ENCODE results near the gene ZFPM1.
A peak's percentile ranks its signal among the peaks of the same experiment; 100 is the strongest.

The ZFPM1 gene

DNA sequence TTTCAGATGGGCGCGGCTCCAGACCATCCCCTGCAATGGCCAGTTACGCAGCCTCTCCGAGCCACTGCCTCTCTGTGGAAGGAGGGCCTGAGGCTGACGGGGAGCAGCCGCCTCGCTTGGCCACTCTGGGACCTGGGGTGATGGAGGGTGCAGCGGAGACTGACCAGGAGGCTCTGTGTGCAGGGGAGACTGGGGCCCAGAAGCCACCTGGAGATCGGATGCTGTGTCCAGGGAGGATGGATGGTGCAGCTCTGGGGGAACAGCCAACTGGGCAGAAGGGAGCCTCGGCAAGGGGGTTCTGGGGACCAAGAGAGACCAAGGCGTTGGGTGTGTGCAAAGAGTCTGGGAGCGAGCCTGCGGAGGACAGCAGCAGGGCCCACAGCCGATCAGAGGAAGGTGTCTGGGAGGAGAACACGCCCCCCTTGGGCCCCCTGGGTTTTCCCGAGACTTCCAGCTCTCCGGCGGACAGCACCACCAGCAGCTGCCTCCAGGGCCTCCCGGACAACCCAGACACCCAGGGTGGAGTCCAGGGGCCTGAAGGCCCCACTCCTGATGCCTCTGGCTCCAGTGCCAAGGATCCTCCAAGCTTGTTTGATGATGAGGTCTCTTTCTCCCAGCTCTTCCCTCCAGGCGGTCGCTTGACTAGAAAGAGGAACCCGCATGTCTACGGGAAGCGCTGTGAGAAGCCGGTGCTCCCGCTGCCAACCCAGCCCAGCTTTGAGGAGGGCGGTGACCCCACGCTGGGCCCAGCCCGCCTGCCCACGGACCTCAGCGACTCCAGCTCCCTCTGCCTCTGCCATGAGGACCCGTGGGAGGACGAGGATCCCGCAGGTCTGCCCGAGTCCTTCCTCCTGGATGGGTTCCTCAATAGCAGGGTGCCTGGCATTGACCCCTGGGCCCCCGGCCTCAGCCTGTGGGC lies 17.4 kb upstream of the ZFPM1 start:
- no peak for DNase-seq

DNA sequence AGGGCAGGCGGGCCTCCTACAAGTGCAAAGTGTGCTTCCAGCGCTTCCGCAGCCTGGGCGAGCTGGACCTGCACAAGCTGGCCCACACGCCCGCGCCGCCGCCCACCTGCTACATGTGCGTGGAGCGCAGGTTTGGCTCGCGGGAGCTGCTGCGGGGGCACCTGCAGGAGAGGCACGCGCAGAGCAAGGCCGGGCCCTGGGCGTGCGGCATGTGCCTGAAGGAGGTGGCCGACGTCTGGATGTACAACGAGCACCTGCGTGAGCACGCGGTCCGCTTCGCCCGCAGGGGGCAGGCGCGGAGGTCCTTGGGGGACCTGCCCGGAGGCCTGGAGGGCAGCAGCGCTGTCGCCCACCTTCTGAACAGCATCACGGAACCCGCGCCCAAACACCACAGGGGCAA lies 16.3 kb upstream of the ZFPM1 start:
- no peak for DNase-seq

DNA sequence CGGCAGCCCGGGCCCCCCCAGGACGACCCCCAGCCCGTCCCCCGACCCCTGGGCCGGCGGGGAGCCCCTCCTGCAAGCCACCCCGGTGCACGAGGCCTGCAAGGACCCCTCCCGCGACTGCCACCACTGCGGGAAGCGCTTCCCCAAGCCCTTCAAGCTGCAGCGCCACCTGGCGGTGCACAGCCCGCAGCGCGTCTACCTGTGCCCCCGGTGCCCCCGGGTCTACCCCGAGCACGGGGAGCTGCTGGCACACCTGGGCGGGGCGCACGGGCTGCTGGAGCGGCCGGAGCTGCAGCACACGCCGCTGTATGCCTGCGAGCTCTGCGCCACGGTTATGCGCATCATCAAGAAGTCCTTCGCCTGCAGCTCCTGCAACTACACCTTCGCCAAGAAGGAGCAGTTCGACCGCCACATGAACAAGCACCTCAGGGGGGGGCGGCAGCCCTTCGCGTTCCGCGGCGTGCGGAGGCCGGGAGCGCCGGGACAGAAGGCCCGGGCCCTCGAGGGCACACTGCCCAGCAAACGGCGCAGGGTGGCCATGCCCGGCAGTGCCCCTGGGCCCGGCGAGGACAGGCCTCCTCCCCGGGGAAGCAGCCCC lies 15.6 kb upstream of the ZFPM1 start:
- DNase-seq, result no peak

- DNase-seq, result no peak
Observed at GRCh38 chr16:88438084-88438870, 14.8 kb upstream of the ZFPM1 start.

GRCh38 chr16:88439016-88439415 lies 14.1 kb upstream of the ZFPM1 start:
- DNase-seq, result no peak

- DNase-seq, result no peak
Observed at GRCh38 chr16:88439706-88440105, 13.4 kb upstream of the ZFPM1 start.

GRCh38 chr16:88440111-88440510 lies 13.0 kb upstream of the ZFPM1 start:
- no peak for DNase-seq

- no peak for DNase-seq
Observed at GRCh38 chr16:88440686-88441405, 12.2 kb upstream of the ZFPM1 start.

DNA sequence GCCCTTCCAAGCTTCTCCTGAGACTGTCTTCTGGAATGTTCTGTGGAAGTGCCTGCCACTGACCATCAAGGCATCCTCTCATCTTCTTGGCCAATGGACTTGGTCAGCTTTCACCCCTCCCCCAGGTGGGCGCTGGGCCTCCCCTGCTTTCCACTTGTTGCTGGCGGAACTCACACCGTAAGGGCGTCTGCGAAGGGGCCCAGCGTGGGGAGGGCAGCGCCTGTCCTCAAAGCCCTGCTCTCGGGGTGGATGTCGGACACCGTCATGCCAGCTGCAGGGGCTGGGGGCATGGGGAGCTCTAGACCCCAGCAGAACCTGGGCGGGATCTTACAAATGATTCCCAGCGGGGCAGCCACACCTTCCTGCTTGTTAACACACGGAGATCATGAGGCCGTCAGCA lies 11.6 kb upstream of the ZFPM1 start:
- DNase-seq, result no peak

DNA sequence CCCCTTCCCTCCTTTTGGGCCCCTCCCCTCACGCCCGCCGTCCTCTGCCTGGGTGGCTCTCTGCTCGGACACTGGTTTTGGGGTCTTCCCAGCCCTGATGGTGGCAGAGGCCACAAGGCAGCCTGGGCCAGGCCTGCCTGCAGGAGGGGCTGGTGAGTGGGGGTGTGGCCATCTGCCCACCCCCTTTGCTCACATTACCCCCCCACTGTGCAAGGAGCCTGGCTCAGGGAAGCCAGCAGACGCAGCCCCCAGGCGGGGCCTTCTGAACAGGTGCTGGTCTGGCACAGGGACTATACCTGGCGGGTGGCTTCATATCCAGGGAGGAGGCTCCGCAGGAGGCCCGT lies 10.7 kb upstream of the ZFPM1 start:
- DNase-seq, result no peak

DNA sequence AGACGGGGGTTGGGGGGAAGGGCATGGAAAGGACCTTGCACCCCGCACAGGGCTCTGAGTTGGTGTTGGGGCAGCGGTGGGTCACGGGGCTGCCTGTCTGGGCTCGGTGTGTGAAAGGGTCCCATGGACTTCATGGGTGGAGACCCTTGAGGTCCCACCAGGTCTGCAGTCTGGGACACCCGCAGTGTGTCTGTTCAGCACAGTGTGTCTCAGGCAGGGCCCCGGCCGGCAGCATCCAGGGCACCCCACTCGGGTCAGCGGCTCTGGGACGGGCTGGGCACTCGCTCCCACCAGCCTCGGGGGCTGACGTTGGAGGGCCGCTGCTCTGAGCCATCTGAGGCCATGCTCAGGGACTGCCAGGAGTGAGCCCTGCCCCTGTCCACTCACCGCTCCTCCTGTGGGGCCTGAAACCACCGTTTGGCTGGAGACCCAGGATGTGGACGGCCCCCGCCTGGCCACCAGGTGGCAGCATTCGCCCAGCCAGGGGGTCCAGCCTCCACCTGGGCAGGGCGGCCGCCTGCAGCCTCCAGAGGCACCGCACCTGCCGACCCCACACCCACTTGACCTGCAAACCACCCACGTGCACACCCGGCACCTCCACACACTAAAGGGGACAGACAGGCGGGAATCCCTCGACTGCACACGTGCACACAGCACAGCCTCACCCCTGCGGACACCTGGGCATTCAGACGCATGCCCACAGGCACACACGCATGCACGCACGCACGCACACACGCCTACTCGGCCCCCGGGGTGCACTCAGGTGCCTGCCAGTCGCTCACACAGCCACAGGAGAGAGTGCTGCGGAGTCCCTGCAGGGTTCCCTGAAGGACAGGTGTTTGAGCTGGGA lies 10.1 kb upstream of the ZFPM1 start:
- peak; percentile 39 for DNase-seq

DNA sequence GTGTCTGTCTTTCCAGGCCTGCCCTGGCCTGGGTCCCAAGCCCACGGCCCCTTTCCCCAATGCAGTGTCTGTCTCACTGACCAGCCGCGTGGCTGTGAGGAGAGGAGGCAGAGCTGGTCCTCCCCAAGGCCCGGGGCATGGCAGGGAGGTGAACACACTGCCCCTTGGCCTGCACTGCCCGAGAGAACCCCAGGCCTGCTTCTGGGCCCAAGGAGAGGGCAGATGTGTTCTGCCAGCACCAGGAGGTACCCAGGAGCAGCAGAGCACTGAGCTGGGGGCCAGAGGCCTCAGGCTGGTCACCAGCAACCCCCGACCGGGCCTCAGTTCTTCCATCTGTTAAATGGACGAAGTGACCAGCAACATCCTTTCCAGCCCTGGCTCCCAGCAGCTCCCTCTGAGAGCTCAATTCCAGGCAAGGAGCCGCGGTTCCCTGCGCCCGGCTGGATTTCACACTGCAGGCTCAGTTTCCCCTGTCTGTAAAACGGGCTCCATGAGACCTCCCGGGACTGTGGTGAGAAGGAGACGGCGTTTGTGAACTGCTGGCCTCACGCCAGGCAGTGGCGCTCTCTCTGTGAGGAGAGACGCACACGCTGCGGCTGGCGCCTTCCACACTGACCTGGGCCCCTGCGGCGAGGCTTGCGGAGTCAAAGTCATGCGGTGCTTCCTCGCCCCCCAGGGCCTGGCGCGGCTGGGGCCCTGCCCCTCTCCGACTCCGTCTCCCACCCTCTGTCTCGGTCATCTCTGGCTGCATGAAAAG lies 8.1 kb upstream of the ZFPM1 start:
- no peak for DNase-seq

DNA sequence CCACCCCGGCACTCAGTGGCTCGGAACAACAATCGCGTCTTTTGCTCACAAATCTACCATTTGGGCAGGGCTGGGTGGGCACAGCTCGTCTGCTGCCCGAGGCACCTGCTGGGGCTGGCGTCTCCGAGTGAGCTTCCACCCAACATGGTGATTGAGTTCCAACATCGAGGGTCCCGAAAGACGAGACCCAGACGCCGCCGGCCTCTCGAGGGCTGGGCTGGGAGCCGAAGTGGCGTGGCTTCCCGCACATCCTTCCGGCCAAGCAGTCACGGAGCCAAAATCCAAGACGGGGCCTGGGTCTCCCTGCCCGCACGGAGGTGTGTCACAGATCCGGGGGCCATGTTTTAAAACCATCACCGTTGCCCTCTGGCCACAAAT lies 7.5 kb upstream of the ZFPM1 start:
- DNase-seq, result no peak

DNA sequence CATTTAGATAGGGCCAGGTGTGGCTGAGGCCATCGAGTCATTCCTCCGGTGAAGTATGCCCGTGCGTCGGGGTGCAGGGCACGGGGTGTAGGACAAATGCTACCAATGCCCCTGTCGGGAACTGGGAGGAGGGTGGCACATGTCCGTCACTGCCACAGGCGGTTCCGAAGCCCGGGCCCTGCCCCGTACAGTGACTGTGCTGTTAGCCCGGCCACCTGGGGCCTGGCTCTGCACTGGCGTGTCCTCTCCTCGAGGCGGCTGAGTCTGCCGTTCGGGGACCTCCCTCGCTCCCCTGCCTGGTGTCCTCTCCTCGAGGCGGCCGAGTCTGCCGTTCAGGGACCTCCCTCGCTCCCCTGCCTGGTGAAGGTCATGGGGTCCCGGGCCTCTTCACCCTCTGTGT lies 7.0 kb upstream of the ZFPM1 start:
- DNase-seq, result no peak

DNA sequence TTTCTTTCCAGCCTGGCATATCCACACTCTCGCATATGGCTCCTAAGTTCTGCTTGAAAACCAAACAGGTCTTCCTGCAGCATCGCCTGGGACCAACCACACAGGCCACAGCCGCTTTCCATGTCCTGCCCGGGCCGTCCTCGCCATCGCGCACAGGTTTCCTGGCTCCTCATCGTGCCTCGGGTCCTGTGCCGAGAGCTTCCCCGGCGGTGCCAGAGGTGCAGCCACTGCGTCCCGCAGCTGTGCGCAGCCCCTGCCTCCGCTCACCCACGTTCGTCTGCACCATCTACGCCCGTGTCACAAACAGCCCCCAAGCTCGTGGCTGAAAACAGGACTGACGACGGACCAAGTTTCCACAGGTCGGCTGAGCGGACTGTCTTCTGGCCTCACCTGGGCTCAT lies 6.3 kb upstream of the ZFPM1 start:
- DNase-seq, result no peak

GRCh38 chr16:88447881-88448280 lies 5.2 kb upstream of the ZFPM1 start:
- DNase-seq, result no peak

- no peak for DNase-seq
Observed at GRCh38 chr16:88448461-88449266, 4.4 kb upstream of the ZFPM1 start.

GRCh38 chr16:88449267-88449561 lies 3.9 kb upstream of the ZFPM1 start:
- DNase-seq, result no peak

DNA sequence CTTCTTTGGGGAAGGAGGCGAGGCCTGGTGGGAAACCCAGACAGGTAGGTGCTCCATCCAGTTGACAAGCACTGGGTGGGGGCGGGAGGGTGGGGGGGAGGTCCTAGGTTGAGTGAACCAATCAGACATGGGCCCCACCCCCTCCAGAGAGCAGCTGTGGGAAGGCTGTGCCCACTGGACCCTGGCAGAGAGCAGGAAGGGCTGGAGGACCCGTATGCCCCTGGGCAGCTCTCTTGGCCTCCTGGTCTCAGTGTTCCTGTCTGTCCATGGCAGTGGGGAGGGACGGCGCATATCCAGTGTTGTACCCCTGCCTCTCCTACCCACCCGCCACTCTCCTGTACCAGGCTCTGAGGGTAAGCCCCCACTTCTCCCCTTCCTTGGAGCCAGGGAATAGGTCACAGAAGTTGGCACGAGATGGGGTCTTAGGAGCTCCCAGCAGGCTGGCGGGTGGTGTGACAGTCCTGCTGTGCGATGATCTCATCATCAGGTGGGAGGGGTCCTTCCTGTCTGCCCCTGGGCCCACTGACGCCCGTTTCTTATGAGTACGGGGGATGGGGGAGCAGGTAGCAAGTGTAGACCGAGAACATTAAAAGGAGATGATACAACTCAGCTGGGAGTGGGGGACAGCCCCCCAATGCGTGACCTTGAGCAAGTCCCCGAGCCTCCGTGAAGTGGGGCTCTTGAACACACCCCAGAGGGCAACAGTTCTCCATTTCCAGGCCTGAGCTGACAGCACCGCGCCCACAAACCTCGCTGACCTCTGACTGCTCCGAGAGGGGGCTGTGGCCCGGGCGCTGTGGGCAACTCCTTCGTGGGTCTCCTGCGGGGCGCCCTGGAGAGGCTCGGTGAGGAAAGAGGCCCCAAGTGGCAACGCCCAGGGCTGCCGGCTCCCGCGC lies 1.2 kb upstream of the ZFPM1 start:
- DNase-seq, result peak; percentile 20

Data from kidney glomerular epithelial cell (primary cell).